ENCODE measurements around the gene INSC.

GRCh38 chr11:15104166-15104565 lies 10.6 kb upstream of the INSC start:
- no peak for TF ChIP-seq JUNB (IDR thresholded peaks at IDR 0.05; ENCODE audit: unreplicated experiment)
- no peak for TF ChIP-seq EZH2phosphoT487 (IDR thresholded peaks at IDR 0.05; ENCODE audit: unreplicated experiment)
- TF ChIP-seq, protein P1, sequence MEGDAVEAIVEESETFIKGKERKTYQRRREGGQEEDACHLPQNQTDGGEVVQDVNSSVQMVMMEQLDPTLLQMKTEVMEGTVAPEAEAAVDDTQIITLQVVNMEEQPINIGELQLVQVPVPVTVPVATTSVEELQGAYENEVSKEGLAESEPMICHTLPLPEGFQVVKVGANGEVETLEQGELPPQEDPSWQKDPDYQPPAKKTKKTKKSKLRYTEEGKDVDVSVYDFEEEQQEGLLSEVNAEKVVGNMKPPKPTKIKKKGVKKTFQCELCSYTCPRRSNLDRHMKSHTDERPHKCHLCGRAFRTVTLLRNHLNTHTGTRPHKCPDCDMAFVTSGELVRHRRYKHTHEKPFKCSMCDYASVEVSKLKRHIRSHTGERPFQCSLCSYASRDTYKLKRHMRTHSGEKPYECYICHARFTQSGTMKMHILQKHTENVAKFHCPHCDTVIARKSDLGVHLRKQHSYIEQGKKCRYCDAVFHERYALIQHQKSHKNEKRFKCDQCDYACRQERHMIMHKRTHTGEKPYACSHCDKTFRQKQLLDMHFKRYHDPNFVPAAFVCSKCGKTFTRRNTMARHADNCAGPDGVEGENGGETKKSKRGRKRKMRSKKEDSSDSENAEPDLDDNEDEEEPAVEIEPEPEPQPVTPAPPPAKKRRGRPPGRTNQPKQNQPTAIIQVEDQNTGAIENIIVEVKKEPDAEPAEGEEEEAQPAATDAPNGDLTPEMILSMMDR (conservative IDR thresholded peaks at IDR 0.05; ENCODE audit: low read depth in 2 of 2): no peak
- TF ChIP-seq POLR2AphosphoS5 (IDR thresholded peaks at IDR 0.05; ENCODE audit: low read depth): no peak
- no peak for TF ChIP-seq EZH2 (IDR thresholded peaks at IDR 0.05; ENCODE audit: low read depth, unreplicated experiment)
- no peak for TF ChIP-seq NANOG (IDR thresholded peaks at IDR 0.05; ENCODE audit: borderline replicate concordance)
- TF ChIP-seq ZNF114 (CRISPR knock-in tag; IDR thresholded peaks at IDR 0.05): no peak
- no peak for TF ChIP-seq REST (IDR thresholded peaks at IDR 0.05; ENCODE audit: unreplicated experiment)
- TF ChIP-seq CREB1 (CRISPR knock-in tag; IDR thresholded peaks at IDR 0.05; ENCODE audit: low read depth): no peak
- TF ChIP-seq ZNF462 (CRISPR knock-in tag; IDR thresholded peaks at IDR 0.05): no peak
- no peak for TF ChIP-seq STAT1 (IDR thresholded peaks at IDR 0.05; ENCODE audit: unreplicated experiment)

Measured in GM23338 (cell line).